NB4 (cell line): Measurements from ENCODE around the gene TMEM200A.

ENCODE experiments used
- MAX ChIP-seq: IDR thresholded peaks from 2 replicates; pipeline ENCODE4 v1.6.1; 2011; ENCODE audit warnings: low read depth, low read length
- MYC ChIP-seq: IDR thresholded peaks from 2 replicates; pipeline ENCODE4 v1.6.1; 2011; ENCODE audit warnings: low read depth, low read length

GRCh38 chr6:130382872-130383490, 17.2 kb downstream of the TMEM200A start:
- TF ChIP-seq MYC (no peak), MAX (no peak)
